GM18870 (cell line): ENCODE measurements around the gene FOXA3.
"Not testable (repeated sequence)": the region's sequence is repeated elsewhere in the genome, so short reads cannot be mapped to it uniquely, and the experiment has no call there.

Experiments
- ATAC-seq: cut with Tn5 transposase; IDR thresholded peaks from one replicate; pipeline ENCODE4 v1.9.1; 2021; ENCODE audit warnings: moderate library complexity; ENCODE audit not compliant: unreplicated experiment

The FOXA3 gene

GRCh38 chr19:45827459-45828093 lies 36.5 kb upstream of the FOXA3 start:
- no peak for ATAC-seq

DNA sequence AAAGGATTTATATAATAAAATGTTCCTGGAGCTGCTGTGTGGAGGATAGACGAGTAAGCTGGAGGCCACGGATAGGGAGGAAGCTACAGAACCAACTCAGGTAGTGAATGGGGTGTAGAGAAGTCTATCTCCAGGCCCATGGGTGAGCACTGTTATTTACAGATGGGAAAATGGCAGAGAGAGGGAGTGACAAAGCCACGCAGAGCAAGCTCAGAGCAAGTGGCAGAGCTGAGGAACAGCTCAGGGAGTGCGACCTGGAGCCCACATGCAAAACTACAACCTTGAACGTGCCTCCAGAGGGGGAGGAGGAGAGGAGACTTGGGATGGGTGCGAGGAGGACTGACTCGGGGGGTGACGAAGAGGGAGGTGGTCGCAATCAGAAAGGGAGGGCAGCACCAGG lies 35.6 kb upstream of the FOXA3 start:
- ATAC-seq, result no peak

DNA sequence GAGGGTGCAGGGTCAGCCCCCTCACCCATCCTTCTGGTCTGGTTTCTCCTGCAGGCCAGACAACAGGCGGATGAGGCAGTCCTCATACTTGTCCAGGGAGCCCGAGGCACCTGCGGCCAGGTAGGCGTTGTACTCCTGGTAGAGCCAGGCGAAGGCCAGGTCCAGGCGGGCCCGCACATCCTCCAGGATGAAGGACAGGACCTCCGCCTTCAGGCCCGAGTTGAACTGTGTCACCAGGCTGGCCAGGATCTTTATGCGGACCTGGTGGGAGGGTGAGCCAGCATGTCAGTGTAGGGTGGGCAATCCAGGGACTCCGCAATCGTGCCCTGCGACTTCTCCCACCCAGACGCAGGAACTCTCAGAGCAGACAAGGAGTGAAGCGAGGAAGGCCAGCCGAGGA lies 35.2 kb upstream of the FOXA3 start:
- no peak for ATAC-seq

GRCh38 chr19:45834970-45835369 lies 29.2 kb upstream of the FOXA3 start:
- no peak for ATAC-seq

GRCh38 chr19:45842198-45842597 lies 21.9 kb upstream of the FOXA3 start:
- ATAC-seq, result no peak

GRCh38 chr19:45847663-45848062 lies 16.5 kb upstream of the FOXA3 start:
- no peak for ATAC-seq

GRCh38 chr19:45848922-45849321 lies 15.2 kb upstream of the FOXA3 start:
- ATAC-seq, result no peak

GRCh38 chr19:45852145-45852750 lies 11.9 kb upstream of the FOXA3 start:
- ATAC-seq, result no peak

- no peak for ATAC-seq
These were observed 11.1 kb upstream of the FOXA3 start for GRCh38 chr19:45852983-45853382.

DNA sequence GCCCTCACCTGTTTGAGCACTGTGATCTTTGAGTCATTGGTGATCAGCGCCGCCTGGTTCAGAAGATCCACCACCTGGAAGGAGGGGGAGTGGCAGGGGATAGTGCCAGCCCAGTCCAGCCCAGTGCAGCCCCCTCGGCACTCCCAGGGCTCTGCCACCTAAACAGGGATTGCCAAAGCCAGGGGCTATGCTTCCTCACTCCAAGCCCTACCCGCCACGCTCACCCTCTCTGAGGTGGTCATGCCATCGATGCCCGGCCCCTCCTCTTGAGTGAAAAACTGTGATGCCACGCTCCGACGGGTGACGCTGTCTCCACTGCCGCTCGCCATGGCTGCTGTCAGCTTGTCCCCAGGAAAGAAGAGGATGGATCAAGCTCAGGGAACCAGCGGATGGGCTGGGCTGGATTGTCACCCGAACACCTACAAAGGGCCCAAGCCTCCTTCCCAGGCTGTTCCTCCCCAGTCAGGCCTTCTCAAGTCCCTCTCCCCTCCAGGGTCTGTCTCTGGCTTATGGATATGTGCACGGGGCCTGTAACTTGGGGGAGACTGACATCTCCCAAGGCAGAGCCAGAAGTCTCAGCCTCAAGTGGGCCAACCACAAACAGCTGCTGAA lies 9.9 kb upstream of the FOXA3 start:
- no peak for ATAC-seq

- ATAC-seq, result no peak
These were observed 3.5 kb upstream of the FOXA3 start for GRCh38 chr19:45860359-45861259.

DNA sequence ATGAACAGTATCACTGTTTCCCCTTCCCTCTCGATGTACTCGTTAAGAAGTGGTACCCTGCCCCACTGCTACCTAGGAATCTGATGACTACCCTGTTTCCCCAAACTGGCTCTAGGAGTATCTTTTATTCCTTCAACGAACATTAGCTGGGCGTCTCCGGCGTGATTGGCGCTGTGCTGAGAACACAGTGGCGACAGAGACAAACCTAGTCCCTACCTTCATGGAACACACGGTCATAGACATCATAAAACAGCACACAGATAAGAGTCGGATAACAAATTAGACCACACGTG lies 1.9 kb upstream of the FOXA3 start:
- no peak for ATAC-seq

GRCh38 chr19:45862564-45863334 lies 1.4 kb upstream of the FOXA3 start, which contains the start of gene SYMPK:
TSS of gene SYMPK (minus strand) at chr19:45863147. CDS start at chr19:45854495, 8,652 bp downstream.
- peak; percentile 86 for ATAC-seq

- no peak for ATAC-seq
These were observed 739 bp upstream of the FOXA3 start for GRCh38 chr19:45863335-45863839.

DNA sequence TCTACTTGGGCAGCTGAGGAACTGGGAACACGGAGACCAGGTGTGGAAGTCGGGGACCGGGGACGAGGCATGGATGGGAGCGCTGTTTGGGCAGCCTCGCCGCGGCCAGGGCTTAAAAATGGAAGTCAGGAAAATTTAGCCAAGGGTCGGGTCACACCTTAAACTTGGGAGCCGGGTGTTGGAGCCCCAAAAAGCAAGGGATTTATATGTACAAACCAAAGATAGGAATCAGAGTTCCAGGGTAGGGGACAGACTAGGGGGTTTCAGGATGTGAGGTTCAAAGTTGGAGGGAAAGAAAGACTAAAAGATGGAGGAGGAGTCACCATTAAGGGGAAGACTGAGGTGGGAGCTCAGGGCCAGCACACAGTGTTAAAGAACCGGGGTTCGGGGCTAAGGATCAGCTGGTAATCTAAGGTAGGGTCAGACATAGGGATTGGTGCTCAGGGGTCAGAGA lies 530 bp downstream of the FOXA3 start:
- no peak for ATAC-seq

DNA sequence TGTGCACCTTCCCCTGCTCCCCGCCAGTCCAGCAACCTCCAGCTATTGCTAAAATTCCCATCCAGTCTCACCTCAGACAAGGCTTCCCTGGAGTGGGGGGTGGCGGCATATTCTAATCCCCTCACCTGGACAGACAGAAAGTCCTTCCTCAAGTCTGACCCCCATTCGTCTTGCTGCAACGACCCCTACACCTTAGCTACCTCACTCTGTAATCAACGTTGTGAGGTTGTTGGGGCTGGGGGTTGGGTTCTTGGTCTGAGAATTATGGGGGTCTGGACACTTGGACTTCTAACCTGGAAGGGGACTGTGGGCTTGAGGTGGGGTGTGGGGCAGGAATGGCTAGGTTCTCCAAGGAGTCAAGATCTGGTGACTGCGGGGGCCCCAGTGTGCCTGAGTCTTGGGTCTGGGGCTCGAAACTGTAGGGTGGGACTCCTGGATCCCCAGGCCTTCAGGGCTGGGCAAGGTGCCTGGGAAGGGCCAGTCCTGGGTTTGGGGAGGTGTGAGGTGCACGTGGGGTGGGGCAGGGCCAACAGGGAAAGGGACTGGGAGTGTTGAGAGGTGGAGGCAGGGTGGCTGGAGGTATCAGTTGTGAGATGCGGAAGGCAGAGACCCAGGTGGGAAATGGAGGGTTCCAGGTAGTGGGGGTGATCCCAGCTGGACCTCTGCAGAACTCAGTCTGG lies 1.3 kb downstream of the FOXA3 start:
- ATAC-seq, result no peak

DNA sequence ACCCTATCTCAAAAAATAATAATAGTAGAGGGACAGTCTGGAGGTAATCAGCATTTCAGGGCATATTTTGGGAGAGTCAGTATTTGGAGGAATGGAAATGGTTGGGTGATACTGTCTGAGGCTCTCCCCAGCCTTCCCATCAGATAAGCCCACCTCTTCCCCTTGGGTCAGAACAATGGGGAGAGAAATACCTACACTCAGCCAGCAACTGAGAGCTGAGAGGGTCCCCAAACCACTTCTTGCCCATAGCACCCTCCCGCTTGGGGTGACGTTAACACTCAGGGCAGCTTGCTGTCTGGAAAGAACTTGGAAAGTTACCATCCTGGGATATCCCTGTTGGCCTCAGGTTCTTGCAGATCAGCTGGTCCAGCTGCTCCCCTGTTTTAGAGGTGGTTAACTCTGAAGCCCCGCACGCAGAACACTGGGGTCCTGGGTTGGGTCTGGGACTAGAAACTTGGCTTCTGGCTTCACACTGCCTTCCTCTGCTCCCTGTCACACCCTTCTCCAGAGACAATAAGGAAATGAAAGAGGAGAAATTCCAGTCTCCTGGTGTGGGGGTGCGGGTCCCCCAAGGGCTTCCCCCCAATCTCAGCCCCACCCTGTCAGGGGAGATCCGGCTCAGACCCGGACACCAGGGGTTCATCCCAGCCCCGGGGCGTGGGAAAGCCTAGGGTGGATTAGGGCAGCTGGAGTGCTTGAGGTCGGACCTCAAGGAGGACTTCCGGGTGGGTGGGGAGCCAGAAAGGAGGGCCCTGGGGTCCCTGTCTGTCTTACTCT lies 2.5 kb downstream of the FOXA3 start:
- no peak for ATAC-seq

DNA sequence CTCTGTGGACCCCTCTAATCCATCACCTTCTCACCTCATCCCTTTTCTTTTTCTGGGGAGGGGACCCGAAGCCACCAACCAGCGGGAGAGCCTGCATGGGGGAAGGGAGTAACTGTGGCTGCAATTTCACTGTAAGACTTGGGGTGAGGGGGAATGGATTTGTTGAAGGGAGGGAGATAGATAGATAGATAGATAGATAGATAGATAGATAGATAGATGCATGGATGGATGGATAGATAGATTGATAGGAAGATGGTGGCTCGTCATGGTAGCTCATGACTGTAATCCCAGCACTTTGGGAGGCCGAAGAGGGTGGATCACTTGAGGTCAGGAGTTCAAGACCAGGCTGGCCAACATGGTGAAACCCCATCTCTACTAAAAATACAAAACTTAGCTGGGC lies 3.1 kb downstream of the FOXA3 start:
- not testable (repeated sequence) for ATAC-seq

DNA sequence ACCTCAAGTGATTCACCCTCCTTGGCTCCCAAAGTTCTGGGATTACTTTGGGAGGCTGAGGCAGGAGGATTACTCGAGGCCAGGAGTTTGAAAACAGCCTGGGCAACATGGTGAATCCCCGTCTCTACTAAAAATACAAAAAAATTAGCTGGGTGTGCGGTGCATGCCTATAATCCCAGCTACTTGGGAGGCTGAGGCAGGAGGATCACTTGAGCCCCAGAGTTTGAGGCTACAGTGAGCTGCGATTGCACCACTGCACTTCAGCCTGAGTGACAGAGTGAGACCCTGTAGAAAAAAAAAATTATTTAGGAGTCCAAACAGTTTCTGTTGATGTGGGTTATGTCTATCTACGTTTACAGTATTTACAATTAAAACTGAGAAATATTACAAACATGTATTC lies 6.7 kb downstream of the FOXA3 start:
- ATAC-seq, result no peak
